Measurements from ENCODE around the gene C1QTNF7. TPM values are rescaled to one million over a fixed set of nuclear protein-coding genes. Genes with fewer than 3 reads are reported as not detected.

C1QTNF7 gene
- total and polyA plus RNA-seq, 2 experiments from 2014 or later: not detected

GRCh38 chr4:15413010-15413622 is 14.7 kb upstream of the C1QTNF7 start:
- Histone ChIP-seq H3K79me2 (ENCODE audit: insufficient read depth) (no peaks in the 10 kb centered on the region), H3K9me3 (ENCODE audit: low read depth) (no peaks in the 10 kb centered on the region), H3F3A (ENCODE audit: insufficient read depth) (peaks cover 12% of the 10 kb centered on the region), H4K20me1 (ENCODE audit: insufficient read depth) (no peaks in the 10 kb centered on the region), H3K4me3 (no peak overlapping the region), H3K9me2 (ENCODE audit: insufficient read depth) (no peaks in the 10 kb centered on the region), H3K9ac (no peak overlapping the region), H3K4me1 (ENCODE audit: insufficient read depth) (peaks cover 11% of the 10 kb centered on the region), H3K27ac (no peak overlapping the region), H3K27me3 (replicated peaks; ENCODE audit: insufficient read depth) (no peaks in the 10 kb centered on the region), H2AFZ (no peak overlapping the region), H3K36me3 (ENCODE audit: low read depth) (no peaks in the 10 kb centered on the region), H3K4me2 (ENCODE audit: unreplicated experiment) (no peak overlapping the region)
- 54 to 56% methylated on average over 6 of the region's 6 CpGs for WGBS, 2 experiments (ENCODE audit: low coverage in 1 of 2, low lambda C conversion rate in 2 of 2, missing lambda C conversion rate in 2 of 2)
- in situ Hi-C loops (cut with MboI): no loop called here
- TF ChIP-seq EZH2 (IDR thresholded peaks at IDR 0.05; ENCODE audit: insufficient read depth, poor library complexity, severe bottlenecking) (no peak), EZH2phosphoT487 (IDR thresholded peaks at IDR 0.05; ENCODE audit: insufficient read depth, low read depth) (no peak)
- no peak for DNase-seq

GRCh38 chr4:15413623-15414019 is 14.2 kb upstream of the C1QTNF7 start:
- no peak overlapping the region for H2AFZ ChIP-seq
- in situ Hi-C loops (cut with MboI): no loop called here
- TF ChIP-seq EZH2 (IDR thresholded peaks at IDR 0.05; ENCODE audit: insufficient read depth, poor library complexity, severe bottlenecking) (no peak), EZH2phosphoT487 (IDR thresholded peaks at IDR 0.05; ENCODE audit: insufficient read depth, low read depth) (no peak)
- H3K4me2 ChIP-seq (ENCODE audit: unreplicated experiment): no peak overlapping the region
- no peak overlapping the region for H3K4me3 ChIP-seq
- H3K79me2 ChIP-seq (ENCODE audit: insufficient read depth): no peaks in the 10 kb centered on the region
- H3K27me3 ChIP-seq (replicated peaks; ENCODE audit: insufficient read depth): no peaks in the 10 kb centered on the region
- no peak overlapping the region for H3K27ac ChIP-seq
- no peaks in the 10 kb centered on the region for H3K9me3 ChIP-seq (ENCODE audit: low read depth)
- 85 to 86% methylated on average over 2 of the region's 2 CpGs for WGBS, 2 experiments (ENCODE audit: low coverage in 1 of 2, low lambda C conversion rate in 2 of 2, missing lambda C conversion rate in 2 of 2)
- peaks cover 12% of the 10 kb centered on the region for H3F3A ChIP-seq (ENCODE audit: insufficient read depth)
- H3K9ac ChIP-seq: no peak overlapping the region
- H3K4me1 ChIP-seq (ENCODE audit: insufficient read depth): peaks cover 11% of the 10 kb centered on the region
- H4K20me1 ChIP-seq (ENCODE audit: insufficient read depth): no peaks in the 10 kb centered on the region
- H3K36me3 ChIP-seq (ENCODE audit: low read depth): no peaks in the 10 kb centered on the region
- no peak for DNase-seq
- no peaks in the 10 kb centered on the region for H3K9me2 ChIP-seq (ENCODE audit: insufficient read depth)

GRCh38 chr4:15414551-15415091 is 13.2 kb upstream of the C1QTNF7 start:
- Histone ChIP-seq H2AFZ (no peak overlapping the region), H3K4me3 (no peak overlapping the region), H3K27me3 (replicated peaks; ENCODE audit: insufficient read depth) (no peaks in the 10 kb centered on the region), H3F3A (ENCODE audit: insufficient read depth) (peaks cover 12% of the 10 kb centered on the region), H3K4me1 (ENCODE audit: insufficient read depth) (peaks cover 11% of the 10 kb centered on the region), H3K27ac (no peak overlapping the region), H3K4me2 (ENCODE audit: unreplicated experiment) (no peak overlapping the region), H3K9me2 (ENCODE audit: insufficient read depth) (no peaks in the 10 kb centered on the region), H3K79me2 (ENCODE audit: insufficient read depth) (no peaks in the 10 kb centered on the region), H3K36me3 (ENCODE audit: low read depth) (no peaks in the 10 kb centered on the region), H3K9ac (no peak overlapping the region), H4K20me1 (ENCODE audit: insufficient read depth) (no peaks in the 10 kb centered on the region), H3K9me3 (ENCODE audit: low read depth) (no peaks in the 10 kb centered on the region)
- no peak for TF ChIP-seq EZH2phosphoT487 (IDR thresholded peaks at IDR 0.05; ENCODE audit: insufficient read depth, low read depth)
- TF ChIP-seq EZH2 (IDR thresholded peaks at IDR 0.05; ENCODE audit: insufficient read depth, poor library complexity, severe bottlenecking): no peak
- 18 to 31% methylated on average over 4 of the region's 4 CpGs for WGBS, 2 experiments (ENCODE audit: low coverage in 1 of 2, low lambda C conversion rate in 2 of 2, missing lambda C conversion rate in 2 of 2)
- in situ Hi-C loops (cut with MboI): no loop called here
- peak; percentile 64 for DNase-seq

- in situ Hi-C loops (cut with MboI): no loop called here
- TF ChIP-seq EZH2 (IDR thresholded peaks at IDR 0.05; ENCODE audit: insufficient read depth, poor library complexity, severe bottlenecking) (no peak), EZH2phosphoT487 (IDR thresholded peaks at IDR 0.05; ENCODE audit: insufficient read depth, low read depth) (no peak)
- H2AFZ ChIP-seq: no peak overlapping the region
Observed at GRCh38 chr4:15416357-15417232, 11.2 kb upstream of the C1QTNF7 start.

More at GRCh38 chr4:15416357-15417232, 11.2 kb upstream of the C1QTNF7 start:
- Histone ChIP-seq H3K36me3 (ENCODE audit: low read depth) (no peaks in the 10 kb centered on the region), H4K20me1 (ENCODE audit: insufficient read depth) (no peaks in the 10 kb centered on the region), H3K9ac (no peak overlapping the region), H3K27me3 (replicated peaks; ENCODE audit: insufficient read depth) (no peaks in the 10 kb centered on the region), H3K4me3 (no peak overlapping the region), H3K27ac (no peak overlapping the region), H3K4me1 (ENCODE audit: insufficient read depth) (peaks cover 11% of the 10 kb centered on the region), H3K9me3 (ENCODE audit: low read depth) (no peaks in the 10 kb centered on the region), H3K79me2 (ENCODE audit: insufficient read depth) (no peaks in the 10 kb centered on the region), H3K9me2 (ENCODE audit: insufficient read depth) (no peaks in the 10 kb centered on the region), H3K4me2 (ENCODE audit: unreplicated experiment) (no peak overlapping the region), H3F3A (ENCODE audit: insufficient read depth) (peaks cover 12% of the 10 kb centered on the region)
- DNase-seq: no peak
- WGBS, 2 experiments (ENCODE audit: low coverage in 1 of 2, low lambda C conversion rate in 2 of 2, missing lambda C conversion rate in 2 of 2): 84 to 88% methylated on average over 6 of the region's 6 CpGs
